Measurements from ENCODE around the gene S100B. TPM values are rescaled to one million over a fixed set of nuclear protein-coding genes. Genes with fewer than 3 reads are reported as not detected.

The S100B gene
- total and polyA plus RNA-seq, 2 donors (not counting 1 experiment from before 2014, with no cell fraction given): 0.24 TPM; not detected in 1

DNA sequence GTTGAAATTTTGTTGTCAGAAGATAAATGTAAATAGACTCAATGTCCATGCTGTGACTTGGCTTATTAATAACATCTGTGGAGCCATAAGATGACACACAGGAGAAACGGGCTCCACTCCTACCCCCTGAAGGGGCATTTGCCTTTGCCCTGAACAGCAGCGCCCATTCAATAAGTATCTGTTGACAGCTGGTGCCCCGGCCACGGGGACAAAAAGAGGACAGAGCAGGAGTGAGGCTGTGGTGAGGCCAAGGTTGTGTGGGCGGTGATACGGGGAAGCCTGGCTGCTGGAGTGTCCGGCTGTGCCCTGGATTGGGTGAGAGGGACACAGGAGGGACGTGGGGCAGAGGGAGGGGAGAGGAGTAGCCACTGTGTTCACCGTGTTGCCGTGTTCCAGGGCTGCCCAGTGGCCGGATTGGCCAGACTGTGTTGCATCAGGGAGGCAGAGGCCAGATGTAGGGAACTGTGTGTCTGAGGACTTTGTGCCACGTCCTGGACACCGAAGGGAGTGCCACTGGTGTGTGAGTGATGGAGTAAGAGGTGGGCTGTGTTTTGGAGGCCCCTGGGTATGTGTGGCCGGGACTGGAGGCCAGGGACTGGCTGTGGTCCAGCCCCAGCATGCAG, 45.7 kb upstream of the S100B start:
- Histone ChIP-seq H3K4me2 (replicated peaks; ENCODE audit: low read depth, low read length, poor library complexity, severe bottlenecking) (no peak overlapping the region), H3K79me2 (ENCODE audit: control insufficient read depth, insufficient read depth, low read length) (peaks cover 27% of the 10 kb centered on the region), H3K4me3 (ENCODE audit: control extremely low read depth in 1 of 5, extremely low read depth in 1 of 5, insufficient read depth in 1 of 5, low read depth in 2 of 5, low read length in 4 of 5) (no peak overlapping the region), H4K20me1 (ENCODE audit: control insufficient read depth, insufficient read depth, low read length, poor library complexity, severe bottlenecking) (peaks cover 44% of the 10 kb centered on the region), H3K27me3 (replicated peaks in 1 of 4; ENCODE audit: control extremely low read depth in 1 of 4, control insufficient read depth in 3 of 4, insufficient read depth in 4 of 4, low read length in 3 of 4) (no peaks in the 10 kb centered on the region), H3K36me3 (replicated peaks in 1 of 2; ENCODE audit: control extremely low read depth in 1 of 2, control insufficient read depth in 1 of 2, extremely low read depth in 1 of 2, insufficient read depth in 2 of 2, low read length in 1 of 2) (peaks cover 6 to 90% of the 10 kb centered on the region in 2 experiments), H3K9me3 (ENCODE audit: control extremely low read depth in 1 of 3, control insufficient read depth in 2 of 3, insufficient read depth in 1 of 3, low read length in 2 of 3) (peaks cover 0 to 13% (median 6%) of the 10 kb centered on the region in 3 donors), H3K4me1 (ENCODE audit: control insufficient read depth in 2 of 2, insufficient read depth in 2 of 2, low read length in 2 of 2) (no peaks in the 10 kb centered on the region), H3K9ac (ENCODE audit: low read length) (no peak overlapping the region), H3K27ac (ENCODE audit: low read length in 2 of 2) (no peak overlapping the region), H2AFZ (ENCODE audit: insufficient read depth, low read depth, low read length, poor library complexity, severe bottlenecking) (no peak overlapping the region)
- intact Hi-C loops (cut with micrococcal nuclease): no loop called here
- no peak overlapping the region for H3K27ac Mint-ChIP-seq
- H3K4me3 Mint-ChIP-seq: no peak overlapping the region
- H3K4me1 Mint-ChIP-seq: no peaks in the 10 kb centered on the region
- no peaks in the 10 kb centered on the region for H3K27me3 Mint-ChIP-seq
- TF ChIP-seq EZH2 (IDR thresholded peaks at IDR 0.05; ENCODE audit: borderline replicate concordance, insufficient read depth, low read depth, low read length, poor library complexity, severe bottlenecking): no peak
- TF ChIP-seq, protein P1, sequence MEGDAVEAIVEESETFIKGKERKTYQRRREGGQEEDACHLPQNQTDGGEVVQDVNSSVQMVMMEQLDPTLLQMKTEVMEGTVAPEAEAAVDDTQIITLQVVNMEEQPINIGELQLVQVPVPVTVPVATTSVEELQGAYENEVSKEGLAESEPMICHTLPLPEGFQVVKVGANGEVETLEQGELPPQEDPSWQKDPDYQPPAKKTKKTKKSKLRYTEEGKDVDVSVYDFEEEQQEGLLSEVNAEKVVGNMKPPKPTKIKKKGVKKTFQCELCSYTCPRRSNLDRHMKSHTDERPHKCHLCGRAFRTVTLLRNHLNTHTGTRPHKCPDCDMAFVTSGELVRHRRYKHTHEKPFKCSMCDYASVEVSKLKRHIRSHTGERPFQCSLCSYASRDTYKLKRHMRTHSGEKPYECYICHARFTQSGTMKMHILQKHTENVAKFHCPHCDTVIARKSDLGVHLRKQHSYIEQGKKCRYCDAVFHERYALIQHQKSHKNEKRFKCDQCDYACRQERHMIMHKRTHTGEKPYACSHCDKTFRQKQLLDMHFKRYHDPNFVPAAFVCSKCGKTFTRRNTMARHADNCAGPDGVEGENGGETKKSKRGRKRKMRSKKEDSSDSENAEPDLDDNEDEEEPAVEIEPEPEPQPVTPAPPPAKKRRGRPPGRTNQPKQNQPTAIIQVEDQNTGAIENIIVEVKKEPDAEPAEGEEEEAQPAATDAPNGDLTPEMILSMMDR (IDR thresholded peaks at IDR 0.05): no peak
- WGBS (ENCODE audit: insufficient coverage): 99% methylated on average over 14 of the region's 14 CpGs
- ATAC-seq (ENCODE audit: low read depth) (no peak), DNase-seq (no peak)
- POLR2A ChIA-PET: no interaction called here
- peaks cover 2% of the 10 kb centered on the region for H3K9me3 Mint-ChIP-seq (ENCODE audit: insufficient read depth)
- CTCF ChIA-PET: no interaction called here

DNA sequence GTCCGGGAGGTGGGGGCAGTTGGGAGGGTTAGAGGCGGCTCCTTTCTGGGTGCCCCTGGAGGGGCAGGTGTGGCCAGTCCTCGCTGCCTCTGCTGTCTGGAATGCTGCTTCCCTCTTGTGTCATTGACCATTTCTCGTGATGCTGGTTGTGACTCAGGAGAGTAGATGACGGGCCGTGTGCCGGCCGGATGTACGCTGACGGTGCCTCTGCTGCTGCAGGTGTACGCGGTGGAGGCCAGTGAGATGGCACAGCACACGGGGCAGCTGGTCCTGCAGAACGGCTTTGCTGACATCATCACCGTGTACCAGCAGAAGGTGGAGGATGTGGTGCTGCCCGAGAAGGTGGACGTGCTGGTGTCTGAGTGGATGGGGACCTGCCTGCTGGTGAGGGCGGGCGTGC, 44.5 kb upstream of the S100B start:
- Histone ChIP-seq H3K9me3 (ENCODE audit: control extremely low read depth in 1 of 3, control insufficient read depth in 2 of 3, insufficient read depth in 1 of 3, low read length in 2 of 3) (peaks cover 0 to 6% (median 2%) of the 10 kb centered on the region in 3 donors), H3K27ac (ENCODE audit: low read length in 2 of 2) (no peak overlapping the region), H3K4me2 (replicated peaks; ENCODE audit: low read depth, low read length, poor library complexity, severe bottlenecking) (no peak overlapping the region), H3K27me3 (replicated peaks in 1 of 4; ENCODE audit: control extremely low read depth in 1 of 4, control insufficient read depth in 3 of 4, insufficient read depth in 4 of 4, low read length in 3 of 4) (no peaks in the 10 kb centered on the region), H3K79me2 (ENCODE audit: control insufficient read depth, insufficient read depth, low read length) (peaks cover 27% of the 10 kb centered on the region), H3K36me3 (replicated peaks in 1 of 2; ENCODE audit: control extremely low read depth in 1 of 2, control insufficient read depth in 1 of 2, extremely low read depth in 1 of 2, insufficient read depth in 2 of 2, low read length in 1 of 2) (peaks cover 0 to 87% of the 10 kb centered on the region in 2 experiments), H2AFZ (ENCODE audit: insufficient read depth, low read depth, low read length, poor library complexity, severe bottlenecking) (no peak overlapping the region), H3K4me1 (ENCODE audit: control insufficient read depth in 2 of 2, insufficient read depth in 2 of 2, low read length in 2 of 2) (no peaks in the 10 kb centered on the region), H3K9ac (ENCODE audit: low read length) (no peak overlapping the region), H3K4me3 (ENCODE audit: control extremely low read depth in 1 of 5, extremely low read depth in 1 of 5, insufficient read depth in 1 of 5, low read depth in 2 of 5, low read length in 4 of 5) (no peak overlapping the region), H4K20me1 (ENCODE audit: control insufficient read depth, insufficient read depth, low read length, poor library complexity, severe bottlenecking) (peaks cover 44% of the 10 kb centered on the region)
- TF ChIP-seq EZH2 (IDR thresholded peaks at IDR 0.05; ENCODE audit: borderline replicate concordance, insufficient read depth, low read depth, low read length, poor library complexity, severe bottlenecking): no peak
- TF ChIP-seq, protein P1 (IDR thresholded peaks at IDR 0.05): no peak
- intact Hi-C loops (cut with micrococcal nuclease): no loop called here
- Mint-ChIP-seq H3K9me3 (ENCODE audit: insufficient read depth) (no peaks in the 10 kb centered on the region), H3K4me3 (no peak overlapping the region), H3K27me3 (no peaks in the 10 kb centered on the region), H3K4me1 (no peaks in the 10 kb centered on the region), H3K27ac (no peak overlapping the region)
- DNase-seq (no peak), ATAC-seq (ENCODE audit: low read depth) (no peak)
- ChIA-PET CTCF (no interaction called here), POLR2A (no interaction called here)
- WGBS (ENCODE audit: insufficient coverage): 97% methylated on average over 19 of the region's 19 CpGs

All from B cell (primary cell).